HL-60 (cell line): ENCODE data around the gene PTPRN2.

Source experiments
- DNase-seq, 2 experiments: peaks; one replicate each; pipeline ENCODE4 v3.0.0-alpha.2; 2010 to 2020; ENCODE audit warnings: low read depth in 1 of 2, low spot score in 1 of 2
- H3K27ac ChIP-seq: fragments of 250-450 bp; sonication (Bioruptor Pico); replicated peaks from 2 replicates; pipeline ENCODE4 v1.5.1; 2020; ENCODE audit warnings: mild to moderate bottlenecking, moderate library complexity
- H3K27me3 ChIP-seq: fragments of 250-450 bp; sonication (Bioruptor Pico); 2 replicates; pipeline ENCODE4 v1.5.1; 2021; ENCODE audit warnings: mild to moderate bottlenecking, moderate library complexity; ENCODE audit not compliant: insufficient read depth, poor library complexity, severe bottlenecking
- H3K4me3 ChIP-seq: replicated peaks from 2 replicates; pipeline ENCODE4 v1.5.1; 2011; ENCODE audit warnings: mild to moderate bottlenecking, control low read depth, low read length; ENCODE audit not compliant: insufficient read depth
- GABPA ChIP-seq: IDR thresholded peaks from 2 replicates; pipeline ENCODE4 v1.6.1; 2012; ENCODE audit warnings: low read depth
- POLR2AphosphoS5 ChIP-seq: IDR thresholded peaks from 2 replicates; pipeline ENCODE4 v1.6.1; 2012; ENCODE audit warnings: low read depth
- SPI1 ChIP-seq: IDR thresholded peaks from 2 replicates; pipeline ENCODE4 v1.6.1; 2012; ENCODE audit warnings: low read depth, mild to moderate bottlenecking, borderline replicate concordance
- TF ChIP-seq, protein P1 (sequence below): IDR thresholded peaks from one replicate; pipeline ENCODE4 v1.5.1; 2011; ENCODE audit warnings: low read length, control low read depth, inconsistent platforms; ENCODE audit not compliant: insufficient read depth
- TF ChIP-seq, protein P2 (sequence below): IDR thresholded peaks from 2 replicates; pipeline ENCODE4 v1.6.1; 2012; ENCODE audit warnings: low read depth; ENCODE audit not compliant: insufficient replicate concordance

The PTPRN2 gene

DNA sequence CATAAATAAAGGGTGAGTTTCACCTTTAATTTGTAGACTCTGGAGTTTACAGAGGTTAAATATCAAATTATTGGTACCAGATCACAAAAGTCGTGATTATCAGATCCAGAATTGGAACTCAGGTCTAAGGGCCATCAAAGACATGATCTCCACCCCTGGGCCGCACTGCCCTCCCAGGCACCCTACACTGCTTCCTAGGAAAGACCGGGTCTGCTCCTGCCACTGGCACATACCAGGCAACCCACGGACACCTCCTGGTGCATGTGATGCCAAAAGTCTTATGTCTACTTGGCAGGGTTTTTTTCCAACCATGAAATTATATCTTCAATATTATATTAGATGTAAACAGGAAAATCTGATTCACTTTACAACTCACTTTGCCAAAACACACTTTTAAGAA is 452.8 kb downstream of the PTPRN2 start:
- TF ChIP-seq, protein P1, sequence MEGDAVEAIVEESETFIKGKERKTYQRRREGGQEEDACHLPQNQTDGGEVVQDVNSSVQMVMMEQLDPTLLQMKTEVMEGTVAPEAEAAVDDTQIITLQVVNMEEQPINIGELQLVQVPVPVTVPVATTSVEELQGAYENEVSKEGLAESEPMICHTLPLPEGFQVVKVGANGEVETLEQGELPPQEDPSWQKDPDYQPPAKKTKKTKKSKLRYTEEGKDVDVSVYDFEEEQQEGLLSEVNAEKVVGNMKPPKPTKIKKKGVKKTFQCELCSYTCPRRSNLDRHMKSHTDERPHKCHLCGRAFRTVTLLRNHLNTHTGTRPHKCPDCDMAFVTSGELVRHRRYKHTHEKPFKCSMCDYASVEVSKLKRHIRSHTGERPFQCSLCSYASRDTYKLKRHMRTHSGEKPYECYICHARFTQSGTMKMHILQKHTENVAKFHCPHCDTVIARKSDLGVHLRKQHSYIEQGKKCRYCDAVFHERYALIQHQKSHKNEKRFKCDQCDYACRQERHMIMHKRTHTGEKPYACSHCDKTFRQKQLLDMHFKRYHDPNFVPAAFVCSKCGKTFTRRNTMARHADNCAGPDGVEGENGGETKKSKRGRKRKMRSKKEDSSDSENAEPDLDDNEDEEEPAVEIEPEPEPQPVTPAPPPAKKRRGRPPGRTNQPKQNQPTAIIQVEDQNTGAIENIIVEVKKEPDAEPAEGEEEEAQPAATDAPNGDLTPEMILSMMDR = no peak
- TF ChIP-seq SPI1 (no peak), GABPA (no peak), POLR2AphosphoS5 (no peak)
- TF ChIP-seq, protein P2, sequence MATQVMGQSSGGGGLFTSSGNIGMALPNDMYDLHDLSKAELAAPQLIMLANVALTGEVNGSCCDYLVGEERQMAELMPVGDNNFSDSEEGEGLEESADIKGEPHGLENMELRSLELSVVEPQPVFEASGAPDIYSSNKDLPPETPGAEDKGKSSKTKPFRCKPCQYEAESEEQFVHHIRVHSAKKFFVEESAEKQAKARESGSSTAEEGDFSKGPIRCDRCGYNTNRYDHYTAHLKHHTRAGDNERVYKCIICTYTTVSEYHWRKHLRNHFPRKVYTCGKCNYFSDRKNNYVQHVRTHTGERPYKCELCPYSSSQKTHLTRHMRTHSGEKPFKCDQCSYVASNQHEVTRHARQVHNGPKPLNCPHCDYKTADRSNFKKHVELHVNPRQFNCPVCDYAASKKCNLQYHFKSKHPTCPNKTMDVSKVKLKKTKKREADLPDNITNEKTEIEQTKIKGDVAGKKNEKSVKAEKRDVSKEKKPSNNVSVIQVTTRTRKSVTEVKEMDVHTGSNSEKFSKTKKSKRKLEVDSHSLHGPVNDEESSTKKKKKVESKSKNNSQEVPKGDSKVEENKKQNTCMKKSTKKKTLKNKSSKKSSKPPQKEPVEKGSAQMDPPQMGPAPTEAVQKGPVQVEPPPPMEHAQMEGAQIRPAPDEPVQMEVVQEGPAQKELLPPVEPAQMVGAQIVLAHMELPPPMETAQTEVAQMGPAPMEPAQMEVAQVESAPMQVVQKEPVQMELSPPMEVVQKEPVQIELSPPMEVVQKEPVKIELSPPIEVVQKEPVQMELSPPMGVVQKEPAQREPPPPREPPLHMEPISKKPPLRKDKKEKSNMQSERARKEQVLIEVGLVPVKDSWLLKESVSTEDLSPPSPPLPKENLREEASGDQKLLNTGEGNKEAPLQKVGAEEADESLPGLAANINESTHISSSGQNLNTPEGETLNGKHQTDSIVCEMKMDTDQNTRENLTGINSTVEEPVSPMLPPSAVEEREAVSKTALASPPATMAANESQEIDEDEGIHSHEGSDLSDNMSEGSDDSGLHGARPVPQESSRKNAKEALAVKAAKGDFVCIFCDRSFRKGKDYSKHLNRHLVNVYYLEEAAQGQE = no peak
- no peak for DNase-seq
- H3K27ac ChIP-seq = no peak overlapping the region
- no peaks in the 10 kb centered on the region for H3K27me3 ChIP-seq
- no peak overlapping the region for H3K4me3 ChIP-seq

DNA sequence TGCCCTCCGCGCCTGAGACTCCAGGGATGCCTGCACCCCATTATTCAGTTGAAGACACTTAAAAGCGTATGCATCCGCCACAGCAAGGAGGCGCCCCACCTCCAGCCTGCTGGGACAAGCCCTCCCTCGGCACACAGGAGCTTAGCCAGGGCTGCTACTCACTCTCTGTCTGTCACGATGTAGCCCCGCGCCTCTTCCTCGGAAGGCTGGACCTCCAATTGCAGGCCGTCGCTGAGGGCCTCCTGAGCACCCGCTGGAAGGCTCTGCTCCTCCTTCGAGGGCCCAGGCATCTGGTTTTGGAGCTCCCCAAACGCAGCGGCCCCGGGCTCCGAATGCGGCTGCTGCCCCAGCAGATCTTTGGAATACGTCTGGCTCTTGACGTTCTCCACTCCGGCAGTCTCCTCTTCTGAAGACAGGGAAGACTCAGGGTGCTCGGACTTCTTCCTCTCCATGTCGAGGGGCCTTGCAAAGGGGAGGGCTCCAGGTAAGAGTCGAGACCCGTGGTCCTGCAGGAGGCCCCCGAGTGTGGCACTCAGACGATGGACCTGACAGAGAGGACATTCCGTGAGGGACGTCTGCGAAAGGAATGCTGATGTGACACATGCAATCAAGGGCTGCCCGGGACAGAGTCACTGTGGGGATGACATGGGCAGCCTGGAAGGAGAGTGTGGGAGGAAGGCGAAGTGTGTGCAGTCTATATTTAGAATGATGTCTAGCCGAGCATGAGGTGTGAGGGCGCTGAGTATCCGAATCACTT is 453.9 kb downstream of the PTPRN2 start:
- DNase-seq = no peak
- Histone ChIP-seq H3K27me3 (no peaks in the 10 kb centered on the region), H3K27ac (no peak overlapping the region), H3K4me3 (no peak overlapping the region)
- TF ChIP-seq SPI1 (no peak), GABPA (no peak), POLR2AphosphoS5 (no peak)
- TF ChIP-seq, protein P2 = no peak
- TF ChIP-seq, protein P1 = no peak

DNA sequence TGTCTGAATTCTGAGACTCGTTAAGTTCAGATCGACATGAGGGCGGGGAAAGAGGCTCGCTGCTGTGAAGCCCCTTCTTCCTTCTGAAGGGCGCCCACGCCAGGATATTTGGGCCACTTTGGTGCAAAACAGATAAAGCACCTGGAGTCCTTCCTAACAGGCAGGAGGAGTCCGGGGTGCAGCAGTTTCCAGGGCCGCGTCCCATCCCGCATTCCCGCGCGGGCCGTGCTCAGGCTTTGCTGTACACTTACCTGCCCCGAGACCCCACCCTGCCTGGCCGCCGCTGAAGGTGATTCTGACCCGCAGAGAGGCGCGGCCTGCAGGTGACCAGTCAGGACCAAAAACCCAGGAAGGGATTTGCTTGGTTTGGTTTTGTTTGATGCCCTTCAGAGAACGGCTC is 454.6 kb downstream of the PTPRN2 start:
- TF ChIP-seq, protein P1 = no peak
- no peak for TF ChIP-seq GABPA
- TF ChIP-seq SPI1 = no peak
- TF ChIP-seq, protein P2 = no peak
- no peak for TF ChIP-seq POLR2AphosphoS5
- Histone ChIP-seq H3K27ac (no peak overlapping the region), H3K4me3 (no peak overlapping the region), H3K27me3 (no peaks in the 10 kb centered on the region)
- DNase-seq = no peak
